ENCODE measurements around the gene TRIM42.
A peak's percentile ranks its signal among the peaks of the same experiment; 100 is the strongest.

TRIM42 gene

DNA sequence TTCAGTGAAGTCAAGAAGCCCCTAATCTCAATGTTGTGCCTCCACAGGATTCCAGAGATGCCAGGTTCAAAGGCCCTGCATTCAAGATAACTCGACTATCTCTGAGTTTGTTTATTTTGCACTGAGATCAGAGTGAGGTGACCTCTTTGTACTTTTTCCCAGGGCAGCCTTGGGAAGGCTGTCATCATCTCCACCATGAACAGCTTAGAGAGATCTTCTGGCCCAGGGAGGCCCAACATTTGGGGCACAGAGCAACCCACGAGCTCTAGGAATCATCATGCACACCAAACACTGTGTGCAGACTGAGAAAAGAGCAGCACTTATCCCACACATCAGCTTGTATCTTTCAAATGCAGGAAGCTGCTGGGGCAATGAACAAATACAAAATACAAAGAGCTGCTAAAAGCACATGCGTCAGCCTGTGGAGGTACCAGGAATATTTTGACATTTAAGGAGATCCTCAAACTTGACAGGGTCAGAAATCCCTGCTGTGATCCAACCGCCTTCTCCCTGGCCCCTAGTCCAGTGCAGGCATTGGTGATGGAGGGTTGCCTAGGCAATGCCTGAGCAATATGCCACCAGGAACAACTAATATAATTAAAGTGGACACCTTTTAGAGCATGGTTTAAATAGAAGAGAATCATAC lies 33.6 kb downstream of the TRIM42 start:
- no peak for DNase-seq

DNA sequence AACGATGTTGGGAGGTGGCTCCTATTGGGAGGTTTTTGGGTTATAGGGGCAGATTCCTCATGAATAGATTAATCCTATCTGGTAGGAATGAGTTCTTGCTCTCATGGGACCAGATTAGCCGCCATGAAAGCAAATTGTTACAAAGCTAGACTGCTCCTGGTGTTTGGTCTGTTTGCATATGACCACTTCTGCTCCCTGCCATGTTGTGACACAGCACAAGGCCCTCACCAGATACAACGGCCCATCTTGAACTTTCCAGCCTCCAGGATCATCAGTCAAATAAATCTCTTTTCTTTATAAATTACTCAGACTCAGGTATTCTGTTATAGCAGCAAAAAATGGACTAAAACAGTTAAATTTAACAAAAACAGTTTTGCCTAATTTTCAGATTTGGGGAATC lies 34.4 kb downstream of the TRIM42 start:
- no peak for DNase-seq

DNA sequence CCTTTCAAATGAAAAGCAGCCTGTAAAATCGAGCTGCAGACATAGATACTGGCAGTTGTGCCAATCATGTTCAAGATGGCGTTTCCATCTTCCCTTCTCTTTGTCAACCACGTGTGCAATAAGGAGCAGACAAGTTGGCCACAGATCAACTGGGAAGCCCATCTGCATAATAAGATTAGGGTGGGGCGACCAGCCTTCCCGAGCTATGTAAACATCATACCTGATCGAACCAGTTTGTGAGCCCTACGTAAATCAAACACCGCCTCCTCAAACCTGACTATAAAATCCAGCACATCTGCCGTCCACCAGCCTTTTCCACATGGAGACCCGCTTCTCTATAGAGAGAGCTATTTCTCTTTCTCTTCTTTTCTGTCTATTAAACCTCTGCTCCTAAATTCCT lies 37.2 kb downstream of the TRIM42 start:
- peak; percentile 25 for DNase-seq

DNA sequence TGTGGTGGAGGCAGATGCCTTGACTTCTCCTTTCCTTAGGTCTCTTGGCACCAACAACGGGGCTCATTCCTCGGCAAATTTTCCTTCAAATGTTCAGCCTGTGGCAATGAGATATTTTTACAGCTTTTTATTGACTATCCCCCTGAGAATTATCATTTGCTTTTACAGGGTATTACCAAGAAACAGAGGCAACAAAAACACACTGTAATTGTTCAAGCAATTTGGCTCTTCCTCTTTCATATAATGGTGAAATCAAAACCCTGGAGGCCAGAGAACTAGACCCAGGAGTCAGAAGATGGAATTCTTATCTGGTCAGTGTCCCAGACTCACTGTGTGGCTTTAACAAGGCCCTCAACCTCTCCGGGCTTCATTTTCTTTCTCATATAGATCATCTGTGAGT lies 40.1 kb downstream of the TRIM42 start:
- no peak for DNase-seq

DNA sequence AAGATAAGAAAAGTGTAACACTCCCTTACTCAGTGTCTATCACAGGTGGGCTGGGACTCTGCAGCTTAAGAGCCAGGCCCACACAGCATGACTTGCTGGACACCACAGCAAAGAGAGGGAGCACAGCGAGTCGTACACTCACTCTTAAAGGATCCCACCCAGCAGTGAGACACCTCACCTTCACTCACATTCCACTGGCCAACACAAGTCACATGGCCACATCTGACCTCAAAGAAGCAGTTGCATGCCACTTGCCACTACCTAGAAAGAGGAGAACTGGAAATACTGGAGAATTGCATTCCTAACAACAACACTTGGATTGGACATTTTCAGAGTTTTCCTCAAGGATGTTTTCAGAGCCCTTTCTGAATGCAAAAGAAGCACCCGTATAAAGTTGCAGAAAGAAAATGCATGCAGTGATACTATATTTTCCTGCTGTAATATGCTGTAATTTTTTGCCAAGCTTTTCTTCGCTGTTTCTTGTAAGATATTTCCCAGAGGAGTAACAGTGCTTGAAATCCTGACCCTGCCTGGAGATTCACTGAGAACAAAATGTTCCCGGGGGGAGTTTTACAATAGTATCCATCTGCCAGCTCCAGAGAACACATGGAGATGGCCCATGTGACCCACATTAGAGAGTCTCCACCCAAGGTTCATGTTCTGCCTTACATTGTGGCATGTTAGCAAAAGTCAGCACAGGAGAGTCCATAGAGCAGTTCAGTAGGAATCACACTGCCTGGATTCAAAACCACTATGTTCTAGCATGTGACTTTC lies 42.2 kb downstream of the TRIM42 start:
- DNase-seq, result no peak

DNA sequence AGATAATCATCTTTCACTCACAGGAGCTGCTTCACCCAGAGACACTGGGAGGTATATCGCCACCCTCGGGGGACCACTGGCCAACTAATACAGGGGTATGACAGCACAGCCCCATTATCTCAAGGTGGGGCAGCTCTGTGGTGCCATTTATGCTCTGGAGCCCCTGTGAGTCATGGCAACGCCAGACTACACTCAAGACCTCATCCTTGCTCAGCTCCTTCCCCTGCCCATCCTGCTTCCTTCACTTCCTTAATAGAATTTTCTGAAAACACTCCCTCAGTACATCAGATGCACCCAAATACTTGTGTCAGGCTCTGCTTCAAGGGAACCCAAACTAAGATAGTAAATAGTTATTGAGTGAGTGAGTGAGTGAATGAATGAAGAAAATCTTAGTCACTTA lies 45.7 kb downstream of the TRIM42 start:
- DNase-seq, result no peak

DNA sequence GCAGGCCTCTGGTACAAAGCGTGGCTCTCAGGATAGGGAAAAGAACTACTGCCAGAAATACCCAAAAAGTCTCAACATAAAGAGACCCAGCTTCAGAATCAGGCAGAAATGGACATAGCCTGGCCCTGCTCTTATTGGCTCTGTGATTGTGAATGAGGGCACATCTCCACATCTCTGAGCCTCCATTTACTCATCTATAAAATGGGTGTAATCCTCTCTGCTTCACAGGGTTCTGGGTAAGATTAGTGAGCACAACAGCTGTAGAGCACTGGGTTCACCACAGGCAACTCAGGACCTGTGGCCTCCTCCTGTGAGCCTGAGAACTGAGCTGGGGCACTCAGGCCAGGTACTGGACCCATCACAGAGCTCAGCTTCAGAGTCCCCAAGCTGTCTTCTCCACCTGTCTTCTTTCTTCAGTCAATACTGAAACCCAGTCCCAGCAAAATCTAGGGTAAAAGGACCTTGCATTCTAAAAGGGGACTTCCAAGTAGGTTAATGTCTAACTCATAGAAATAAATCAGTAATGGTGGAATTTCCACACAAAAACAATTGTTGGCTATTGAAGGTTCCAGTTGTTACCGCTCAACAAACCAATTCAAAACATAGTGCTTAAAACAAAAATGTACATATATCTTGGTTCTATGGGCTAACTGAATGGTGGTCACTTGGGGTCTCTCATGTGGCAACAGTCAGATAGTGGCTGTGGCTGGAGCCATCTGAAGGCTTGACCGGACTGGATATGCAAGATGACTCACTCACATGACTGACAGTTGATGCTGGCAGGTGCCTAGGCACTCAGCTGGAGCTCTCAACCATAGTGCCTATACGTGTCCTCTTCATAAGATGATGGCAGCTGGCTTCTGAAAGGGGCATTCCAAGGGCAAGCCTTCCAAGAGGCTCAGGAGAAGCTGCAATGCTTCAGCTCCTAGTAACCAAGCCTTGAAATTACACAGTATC lies 47.3 kb downstream of the TRIM42 start:
- no peak for DNase-seq

DNA sequence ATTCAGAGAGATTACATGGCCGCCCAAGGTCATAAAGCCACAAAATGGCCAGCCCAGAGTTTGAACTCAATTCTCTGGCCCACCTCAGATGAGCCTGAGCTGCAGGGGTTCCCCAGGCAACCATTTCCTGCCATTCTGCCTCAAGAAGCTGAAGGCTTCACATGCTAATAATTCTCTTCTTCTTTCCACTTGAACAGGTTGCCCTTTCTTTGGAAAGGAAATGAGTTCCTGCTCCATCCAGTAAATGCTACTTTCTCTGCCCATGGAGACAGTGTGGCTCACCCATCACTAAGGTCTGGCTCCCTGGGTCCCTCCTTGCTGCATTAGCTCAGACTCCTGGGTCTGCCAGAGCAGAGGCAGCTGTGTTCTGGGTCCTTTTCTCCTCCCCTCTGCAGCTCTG lies 48.2 kb downstream of the TRIM42 start:
- DNase-seq, result no peak

DNA sequence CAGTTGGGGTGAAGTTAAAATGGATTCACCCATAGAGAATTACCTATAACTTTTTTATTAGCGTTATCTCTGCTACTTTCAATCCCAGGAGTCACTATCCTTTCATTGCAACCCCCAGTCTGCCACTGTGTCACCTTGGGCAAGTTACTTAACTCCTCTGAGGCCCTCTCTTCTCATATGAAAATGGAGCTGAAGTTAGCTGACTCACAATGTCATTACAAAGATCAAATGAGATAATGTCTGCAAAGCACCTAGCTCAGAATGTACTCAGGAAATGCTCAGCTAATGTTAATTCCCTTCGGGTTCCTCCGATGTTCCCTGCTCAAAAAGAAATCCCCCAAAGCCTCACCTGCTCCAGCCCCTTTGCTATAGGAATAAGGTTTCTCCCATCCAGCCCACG lies 50.0 kb downstream of the TRIM42 start:
- DNase-seq, result no peak

DNA sequence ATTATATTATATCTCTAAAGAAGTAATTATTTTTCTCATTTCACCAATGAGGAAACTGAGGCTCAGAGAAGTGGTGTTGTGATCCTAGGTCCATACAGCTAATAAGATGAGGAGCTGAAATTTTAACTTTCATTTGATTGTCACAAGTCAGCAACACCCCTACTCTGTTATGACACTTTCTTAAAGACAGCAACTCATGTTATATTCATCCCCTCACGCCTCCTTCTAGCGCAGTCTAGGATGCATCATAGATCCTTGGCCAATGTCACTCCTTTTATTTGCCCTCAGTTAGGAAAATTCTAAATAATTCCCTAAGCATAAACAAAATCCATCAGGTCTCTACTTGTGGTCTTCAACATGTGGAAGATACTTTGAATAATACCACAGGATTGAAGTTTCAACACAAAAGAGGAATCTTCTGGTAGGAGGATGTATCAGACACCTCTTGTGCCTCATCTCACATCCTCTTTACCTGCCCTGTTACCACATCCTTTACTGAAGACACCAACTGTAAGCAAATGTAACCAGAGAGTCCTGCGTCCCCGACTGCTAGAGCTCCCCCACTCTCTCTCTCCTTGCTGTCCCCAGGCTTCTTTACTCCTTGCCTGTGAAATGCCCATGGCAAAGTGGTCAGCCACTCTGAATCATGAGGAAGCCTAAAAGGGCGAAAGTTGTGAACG lies 53.7 kb downstream of the TRIM42 start:
- DNase-seq, result no peak

DNA sequence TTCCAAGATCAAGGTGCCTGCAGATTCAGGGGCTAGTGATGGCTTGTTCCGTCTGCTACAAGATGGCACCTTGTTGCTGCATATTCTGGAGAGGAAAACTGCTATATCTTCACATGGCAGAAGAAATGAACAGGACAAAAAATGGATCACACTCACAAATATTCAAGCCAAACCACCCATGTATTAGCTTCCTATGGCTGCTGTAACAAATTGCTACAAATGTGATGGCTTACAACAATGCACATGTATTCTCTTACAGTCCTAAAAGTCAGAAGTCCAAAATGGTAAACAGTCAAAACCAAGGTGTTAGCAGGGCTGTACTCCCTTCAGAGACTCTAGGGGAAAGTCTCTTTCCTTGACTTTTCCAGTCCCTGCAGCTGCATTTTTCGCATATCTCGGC lies 55.8 kb downstream of the TRIM42 start:
- DNase-seq, result no peak

DNA sequence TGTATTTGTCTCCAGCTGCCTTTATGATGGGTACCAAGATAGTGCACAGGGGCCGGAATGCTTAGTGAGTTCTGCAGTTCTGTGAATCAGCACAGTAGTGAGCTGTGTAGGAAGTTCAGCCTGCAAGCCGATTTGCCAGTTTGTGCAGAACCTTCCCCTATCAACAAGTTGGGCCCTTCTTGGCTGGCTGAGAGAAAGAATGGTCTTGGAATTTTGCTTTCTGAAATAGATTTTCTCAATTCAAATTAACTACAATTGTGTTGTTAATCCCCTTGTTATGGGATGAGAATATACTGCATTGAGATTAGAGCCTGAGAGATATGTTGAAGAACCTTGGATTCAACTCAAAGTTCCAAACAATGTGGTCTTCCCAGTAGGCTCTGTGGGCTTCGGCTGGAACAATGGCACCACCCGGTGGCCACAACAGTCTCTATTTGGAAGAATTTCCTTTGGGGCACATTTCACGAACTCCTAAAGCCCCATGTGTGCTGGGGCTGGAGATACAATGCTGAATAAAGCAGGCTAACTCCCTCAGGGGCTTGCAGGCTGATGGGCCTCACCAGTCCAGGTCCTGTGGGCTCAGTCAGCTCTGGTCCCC lies 59.1 kb downstream of the TRIM42 start:
- peak; percentile 30 for DNase-seq

DNA sequence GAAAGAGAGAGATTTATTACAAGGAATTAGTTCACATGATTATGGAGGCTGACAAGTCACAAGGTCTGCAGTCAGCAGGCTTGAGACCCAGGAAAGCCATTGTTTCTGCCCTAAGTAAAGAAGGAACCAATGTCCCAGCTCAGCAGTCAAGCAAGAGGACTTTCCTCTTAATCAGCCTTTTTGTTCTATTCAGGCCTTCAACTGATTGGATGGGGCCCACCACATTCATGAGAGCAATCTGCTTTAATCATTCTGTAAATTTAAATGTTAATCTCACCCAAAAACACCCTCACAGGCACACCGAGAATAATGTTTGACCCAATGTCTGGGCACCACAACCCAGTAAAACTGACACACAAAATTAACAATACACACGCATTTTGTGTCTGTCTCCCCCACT lies 64.3 kb downstream of the TRIM42 start:
- DNase-seq, result no peak

DNA sequence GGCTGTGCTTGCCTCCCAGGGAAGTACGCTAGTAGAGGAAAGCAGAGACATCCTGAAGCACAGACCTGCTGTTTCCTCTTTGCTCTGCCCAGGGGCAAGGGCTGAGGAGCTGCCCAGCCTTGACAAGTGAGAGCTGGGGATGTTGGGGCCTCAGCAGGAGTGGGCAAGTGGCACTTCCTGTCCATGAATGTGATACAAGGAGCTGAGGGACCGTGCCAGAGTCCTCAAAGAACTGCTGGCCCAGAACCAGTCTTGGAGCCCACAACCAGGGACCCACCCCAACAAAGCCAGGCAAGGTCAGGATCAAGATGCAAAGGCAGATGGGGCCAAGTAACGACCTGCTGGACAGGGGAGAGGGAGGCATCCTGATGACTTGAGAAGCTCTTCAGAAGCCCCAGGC lies 70.3 kb downstream of the TRIM42 start:
- DNase-seq, result no peak

DNA sequence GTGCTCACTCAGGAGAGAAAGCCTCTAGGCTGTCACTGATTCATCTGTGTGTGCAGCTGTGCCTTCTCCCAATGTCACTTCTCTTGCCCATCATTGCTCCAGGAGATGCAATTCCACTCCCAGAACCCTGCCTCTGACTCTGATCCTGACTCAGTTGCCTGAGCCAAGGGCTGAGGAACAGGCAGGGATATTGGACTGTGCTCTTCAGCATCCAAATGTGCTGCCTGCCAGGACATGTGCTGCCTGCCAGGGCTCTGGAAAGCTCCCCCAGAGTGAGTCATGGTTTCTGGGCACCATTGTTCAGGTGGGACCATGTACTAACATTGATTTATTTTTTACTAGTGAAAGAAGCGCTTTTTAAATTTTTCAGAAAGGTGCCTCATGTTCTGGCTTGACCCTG lies 71.0 kb downstream of the TRIM42 start:
- DNase-seq, result no peak
